Muscle of leg (tissue), 11 donors: Measurements from ENCODE around the gene SPATA18. TPM values are rescaled to one million over a fixed set of nuclear protein-coding genes. Genes with fewer than 3 reads are reported as not detected.

Experiments
- DNase-seq: peaks from one replicate; pipeline ENCODE4 v3.0.0; 2013
- H3K27ac ChIP-seq: one replicate; pipeline ENCODE4 v1.5.1; 2013; ENCODE audit warnings: mild to moderate bottlenecking, low read length, control low read depth
- H3K27me3 ChIP-seq: one replicate; pipeline ENCODE4 v1.6.1; 2013; ENCODE audit warnings: low read length; ENCODE audit not compliant: control insufficient read depth, insufficient read depth
- H3K36me3 ChIP-seq: one replicate; pipeline ENCODE4 v1.6.1; 2013; ENCODE audit warnings: low read length; ENCODE audit not compliant: control insufficient read depth, insufficient read depth
- H3K4me1 ChIP-seq: one replicate; pipeline ENCODE4 v1.6.1; 2013; ENCODE audit warnings: low read length; ENCODE audit not compliant: control insufficient read depth, insufficient read depth
- H3K4me3 ChIP-seq: one replicate; pipeline ENCODE4 v1.5.1; 2013; ENCODE audit warnings: low read length, control low read depth
- H3K9me3 ChIP-seq: replicated peaks from 2 replicates; pipeline ENCODE4 v1.6.1; 2013; ENCODE audit warnings: low read depth, low read length; ENCODE audit not compliant: control insufficient read depth
- WGBS: methylation state at CpG from one replicate; pipeline ENCODE4 v1.1.5; 2013; ENCODE audit warnings: missing lambda C conversion rate; ENCODE audit not compliant: insufficient coverage; 5-methylcytosine and 5-hydroxymethylcytosine counted together
- polyA plus RNA-seq, 8 donors: library from polyadenylated mRNA; unstranded; fragments of 120-200 nt; gene quantifications; one replicate each; pipeline versions ENCODE4 v1.2.1 to v1.2.3, GENCODE V29; 2013; ENCODE audit warnings: inconsistent platforms in 1 of 8, low replicate concordance in 1 of 8; ENCODE audit not compliant: insufficient read length in 8 of 8, insufficient read depth in 1 of 8
- total RNA-seq: library from RNA; stranded (reverse); fragments of 120-200 nt; gene quantifications from one replicate; pipeline ENCODE4 v1.2.4, GENCODE V29; 2013

The SPATA18 gene
- total and polyA plus RNA-seq, 9 donors: 0.97 to 2.7 (median 2.0) TPM

DNA sequence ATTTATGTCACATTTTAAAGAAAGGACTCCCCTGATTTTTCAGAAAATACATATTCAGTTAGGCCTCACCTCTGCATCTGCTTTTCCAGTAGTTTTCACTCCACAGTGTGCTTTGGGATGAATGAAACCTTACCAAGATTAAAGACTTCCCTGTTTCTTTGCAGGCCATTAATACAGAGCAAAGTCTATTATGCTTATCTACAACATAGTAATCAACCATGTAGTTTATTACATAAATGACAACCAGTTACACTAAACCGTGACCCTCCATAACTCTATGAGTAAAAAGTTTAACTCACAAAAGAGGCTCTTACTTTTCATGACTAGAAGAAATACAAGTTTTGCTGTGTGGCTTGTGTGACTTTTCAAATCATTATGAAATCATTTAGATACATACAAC, 33.3 kb upstream of the SPATA18 start:
- H3K27me3 ChIP-seq: no peaks in the 10 kb centered on the region
- no peaks in the 10 kb centered on the region for H3K4me1 ChIP-seq
- H3K36me3 ChIP-seq: peaks cover 17% of the 10 kb centered on the region
- no CpG with 5 or more reads among the region's 1 CpG for WGBS
- no peak overlapping the region for H3K4me3 ChIP-seq
- DNase-seq: no peak
- H3K27ac ChIP-seq: no peak overlapping the region
- H3K9me3 ChIP-seq: no peaks in the 10 kb centered on the region

DNA sequence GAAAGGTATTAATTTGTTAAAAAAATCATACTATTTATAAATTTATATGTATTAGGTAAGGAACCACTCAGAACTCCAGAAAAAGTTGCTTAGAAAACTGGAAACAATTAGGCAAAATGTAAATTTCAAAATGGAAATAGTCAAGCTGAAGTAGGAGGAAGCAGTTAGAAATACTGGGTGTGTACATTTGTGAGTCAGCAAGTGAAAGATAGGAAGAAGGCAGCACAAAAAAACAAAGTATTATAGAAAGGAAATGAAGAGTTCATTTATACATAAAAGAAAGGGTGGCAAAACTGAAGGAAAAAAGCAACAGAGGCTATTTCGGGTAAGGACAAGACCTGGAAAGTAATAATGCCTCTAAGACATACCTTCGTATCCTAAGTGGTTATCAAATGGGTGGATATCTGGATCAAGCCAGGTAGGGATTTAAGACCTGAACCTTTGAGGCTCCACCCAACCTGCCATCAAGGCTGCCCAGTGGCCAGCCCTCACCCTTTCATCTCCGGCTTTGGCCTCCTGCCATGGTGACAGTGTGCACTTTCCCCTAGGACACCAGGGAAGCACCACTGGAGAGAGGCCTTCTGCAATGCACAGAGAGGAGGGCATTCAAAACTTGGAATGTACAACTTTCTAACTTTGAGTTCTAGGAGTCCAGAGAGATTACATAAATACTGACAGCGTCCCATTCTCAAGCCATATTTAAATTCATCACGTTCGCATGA, 31.0 kb upstream of the SPATA18 start, which contains the start of gene LRRC66:
LRRC66 (minus strand) TSS at position 428 of the 722 bp plus-strand sequence. CDS start 2,750 bp downstream, outside the sequence.
- H3K4me3 ChIP-seq: no peak within 1 kb of the TSS
- no peaks in the 10 kb centered on the region for H3K27me3 ChIP-seq
- H3K4me1 ChIP-seq: no peaks in the 10 kb centered on the region
- no peak within 1 kb of the TSS for H3K27ac ChIP-seq
- H3K9me3 ChIP-seq: no peaks in the 10 kb centered on the region
- peaks cover 24% of the 10 kb centered on the region for H3K36me3 ChIP-seq
- no peak for DNase-seq
- WGBS: 100% methylated on average over 2 of the region's 6 CpGs

DNA sequence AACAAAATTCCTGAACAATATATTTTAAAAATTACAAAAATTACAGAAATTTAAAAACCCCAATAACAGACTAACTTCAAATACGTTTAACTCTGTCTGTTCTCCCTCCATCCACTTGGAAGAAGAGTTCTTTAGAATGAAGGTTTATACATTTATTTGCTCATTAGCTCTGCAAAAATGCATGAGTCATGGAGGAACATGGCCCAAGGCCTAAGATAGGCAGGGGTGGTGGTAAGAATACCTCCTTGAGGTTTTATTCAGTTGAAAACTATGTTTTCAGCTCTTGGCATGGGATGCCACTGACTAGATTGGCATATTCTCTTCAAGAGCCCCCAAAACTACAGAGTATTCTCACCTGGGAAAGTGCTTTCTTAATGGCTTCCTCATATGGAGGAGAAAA, 22.1 kb upstream of the SPATA18 start:
- H3K27me3 ChIP-seq: no peaks in the 10 kb centered on the region
- DNase-seq: no peak
- no peak overlapping the region for H3K27ac ChIP-seq
- WGBS: no CpG with 5 or more reads among the region's 1 CpG
- H3K4me1 ChIP-seq: no peaks in the 10 kb centered on the region
- H3K4me3 ChIP-seq: no peak overlapping the region
- H3K9me3 ChIP-seq: no peaks in the 10 kb centered on the region
- peaks cover 36% of the 10 kb centered on the region for H3K36me3 ChIP-seq

DNA sequence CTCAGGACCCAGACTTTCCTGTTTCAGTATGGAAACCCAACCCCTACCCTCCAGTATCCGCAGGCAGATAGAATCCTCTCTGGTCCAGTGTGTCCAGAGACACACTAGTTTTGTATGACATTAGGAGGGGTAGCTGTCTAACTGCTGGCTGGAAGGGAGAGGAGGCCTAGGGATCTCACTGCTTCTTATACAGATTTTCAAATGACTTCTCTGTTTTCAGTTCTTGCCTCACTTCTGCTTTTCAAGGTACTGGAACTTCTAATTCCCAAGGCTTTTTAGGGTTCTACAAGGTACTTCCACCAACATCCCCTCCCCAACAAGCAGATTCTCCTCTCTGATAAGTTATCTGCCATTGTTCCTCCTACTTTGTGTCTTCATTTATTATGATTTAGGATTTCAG, 19.1 kb upstream of the SPATA18 start:
- Histone ChIP-seq H3K36me3 (peaks cover 26% of the 10 kb centered on the region), H3K4me1 (peaks cover 11% of the 10 kb centered on the region), H3K27ac (no peak overlapping the region), H3K27me3 (no peaks in the 10 kb centered on the region), H3K4me3 (no peak overlapping the region), H3K9me3 (no peaks in the 10 kb centered on the region)
- WGBS: no CpG with 5 or more reads among the region's 1 CpG
- DNase-seq: no peak

DNA sequence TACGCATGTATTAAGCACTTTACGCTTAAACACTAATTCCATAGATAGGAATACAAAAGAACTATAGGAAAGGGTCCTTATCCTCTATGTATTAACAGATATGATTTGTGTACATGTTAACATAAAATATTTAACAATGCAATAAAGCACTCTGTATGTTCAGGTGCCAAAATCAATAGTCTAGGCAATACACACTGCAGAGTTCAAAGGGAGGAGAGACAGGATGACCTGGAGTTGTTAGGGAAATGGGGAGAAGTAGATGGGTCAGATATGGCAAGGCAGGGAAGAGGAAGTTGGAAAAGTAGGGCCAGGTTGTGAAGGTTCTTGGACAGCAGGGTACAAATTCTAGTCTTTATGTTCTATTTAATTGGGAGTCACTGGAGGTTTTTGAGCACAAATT, 15.9 kb upstream of the SPATA18 start:
- Histone ChIP-seq H3K4me3 (no peak overlapping the region), H3K9me3 (no peaks in the 10 kb centered on the region), H3K27ac (no peak overlapping the region), H3K27me3 (no peaks in the 10 kb centered on the region), H3K36me3 (peaks cover 20% of the 10 kb centered on the region), H3K4me1 (peaks cover 11% of the 10 kb centered on the region)
- DNase-seq: no peak
- WGBS: no CpG with 5 or more reads among the region's 2 CpGs

DNA sequence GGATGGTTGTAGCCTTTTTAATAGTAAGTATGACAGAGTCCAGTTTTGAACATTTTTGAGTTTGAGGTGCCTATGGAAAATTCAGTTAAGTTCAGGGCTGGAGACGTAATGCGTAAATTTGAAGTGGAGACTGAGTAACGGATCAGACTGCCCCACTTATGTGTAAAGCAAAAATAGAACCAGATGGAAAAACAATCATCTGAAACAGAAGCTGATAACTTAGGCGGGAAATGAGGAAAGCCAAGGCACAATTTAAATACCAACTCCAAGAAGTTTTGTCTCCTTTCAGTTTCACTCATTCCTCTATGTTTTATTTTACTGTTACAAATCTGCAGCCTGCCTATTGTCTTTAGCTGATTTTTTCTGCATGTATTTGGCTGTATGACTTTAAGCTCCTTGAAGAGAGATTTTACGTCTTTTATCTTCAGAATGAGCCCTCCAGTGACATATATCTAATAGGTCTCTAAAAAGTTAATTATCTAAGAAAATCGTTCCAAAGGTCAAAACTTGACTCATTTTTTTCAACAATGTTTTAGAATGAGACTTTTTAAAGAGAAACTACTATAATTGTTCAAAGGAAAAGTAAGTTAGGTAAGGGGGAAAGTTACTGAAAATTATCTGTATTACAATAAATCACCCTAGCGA, 14.1 kb upstream of the SPATA18 start:
- 75% methylated on average over 2 of the region's 7 CpGs for WGBS
- peaks cover 6% of the 10 kb centered on the region for H3K36me3 ChIP-seq
- no peaks in the 10 kb centered on the region for H3K27me3 ChIP-seq
- H3K4me1 ChIP-seq: peaks cover 11% of the 10 kb centered on the region
- H3K27ac ChIP-seq: peak overlapping the region; percentile 86
- no peaks in the 10 kb centered on the region for H3K9me3 ChIP-seq
- DNase-seq: peak; percentile 84
- peak overlapping the region; percentile 56 for H3K4me3 ChIP-seq

DNA sequence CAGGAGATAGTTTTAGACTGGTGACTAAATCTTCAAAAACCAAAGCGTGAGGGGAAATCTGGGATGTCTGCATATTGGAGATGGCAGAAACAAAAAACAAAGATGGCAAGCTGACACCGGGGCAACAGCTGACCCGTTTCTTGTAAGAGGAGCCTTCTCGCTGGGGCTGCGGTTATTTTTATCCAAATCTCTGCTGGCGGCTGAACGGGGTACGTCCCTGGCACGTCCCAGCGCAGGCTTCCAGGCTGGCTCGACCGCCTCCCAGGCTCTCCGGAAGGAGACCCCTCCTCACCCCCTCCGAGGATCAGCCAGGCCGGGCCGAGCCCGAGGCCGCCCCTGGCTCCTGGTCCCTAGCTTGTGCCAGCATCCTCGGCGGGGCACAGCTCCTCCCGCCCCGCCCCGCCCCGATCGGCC, 13.4 kb upstream of the SPATA18 start:
- H3K36me3 ChIP-seq: peaks cover 6% of the 10 kb centered on the region
- WGBS: 1% methylated on average over 25 of the region's 25 CpGs
- H3K4me3 ChIP-seq: peak overlapping the region; percentile 56
- H3K27me3 ChIP-seq: no peaks in the 10 kb centered on the region
- H3K27ac ChIP-seq: peak overlapping the region; percentile 86
- DNase-seq: peak; percentile 85
- H3K4me1 ChIP-seq: peaks cover 11% of the 10 kb centered on the region
- H3K9me3 ChIP-seq: no peaks in the 10 kb centered on the region

DNA sequence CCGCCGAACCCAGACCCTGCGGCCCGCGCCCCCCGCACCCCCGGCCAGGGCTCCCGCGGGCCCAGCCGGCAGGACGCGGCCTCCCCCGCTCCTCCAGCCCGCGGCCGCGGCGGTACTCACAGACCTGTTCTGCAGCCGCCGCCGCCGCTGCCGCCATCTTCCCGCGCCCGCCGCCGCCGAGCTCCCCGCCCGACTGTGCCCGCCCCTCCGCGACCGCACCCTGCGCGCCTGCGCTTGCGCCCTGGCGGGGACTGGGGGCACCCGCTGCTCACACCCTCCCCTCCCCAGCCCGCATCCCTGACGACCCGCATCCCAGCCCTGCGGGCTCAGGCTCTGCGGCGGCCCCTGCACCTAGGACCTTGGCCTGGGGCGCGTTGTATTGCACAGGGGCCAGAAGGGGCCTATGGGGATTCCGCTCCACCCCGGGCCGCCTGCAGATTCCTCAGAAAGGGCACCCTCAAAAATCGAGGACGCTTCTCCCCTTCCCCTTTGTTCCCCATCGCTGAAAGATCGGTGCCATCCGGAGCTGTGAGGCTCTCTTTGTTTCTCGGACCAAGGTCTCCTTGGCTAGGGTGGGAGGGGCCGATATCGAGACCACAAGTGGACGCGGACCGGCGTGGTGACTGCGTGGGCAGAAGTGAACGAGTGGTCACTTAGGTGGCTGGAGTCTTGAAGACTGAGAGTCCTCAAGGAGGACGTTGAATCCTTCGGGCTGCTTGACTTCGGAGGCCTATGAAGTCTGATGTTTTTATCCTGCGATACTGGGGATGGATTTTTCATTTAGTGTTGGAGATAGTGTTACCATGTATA, 12.8 kb upstream of the SPATA18 start, which contains the start of gene SGCB:
SGCB (minus strand) TSS at position 197 of the 810 bp plus-strand sequence; CDS start at position 157, 40 bp downstream.
- H3K9me3 ChIP-seq: no peaks in the 10 kb centered on the region
- H3K4me1 ChIP-seq: peaks cover 11% of the 10 kb centered on the region
- H3K27ac ChIP-seq: peak within 1 kb of the TSS; percentile 92
- peak; percentile 81 for DNase-seq
- peaks cover 5% of the 10 kb centered on the region for H3K36me3 ChIP-seq
- H3K27me3 ChIP-seq: no peaks in the 10 kb centered on the region
- H3K4me3 ChIP-seq: peak within 1 kb of the TSS; percentile 84
- under 1% methylated on average over 57 of the region's 70 CpGs for WGBS

DNA sequence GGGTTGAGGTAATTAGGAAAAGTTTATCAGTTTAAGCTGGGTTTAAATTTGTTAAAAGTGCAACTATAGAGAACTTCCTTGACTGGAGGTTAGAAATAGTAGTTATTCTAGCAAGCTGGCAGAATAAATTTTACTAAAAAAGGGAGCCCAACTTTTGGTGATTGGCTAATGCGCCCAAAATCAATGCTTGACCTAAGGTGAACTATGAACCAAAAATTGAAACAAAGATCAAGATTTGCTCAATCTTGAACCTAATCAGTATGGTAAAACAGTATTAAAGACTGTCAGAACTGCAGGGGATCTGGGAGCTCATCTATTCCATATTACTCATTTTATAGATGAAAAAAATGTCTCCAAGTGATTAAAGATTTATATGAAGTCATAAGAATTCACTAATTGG, 6.1 kb upstream of the SPATA18 start:
- H3K27ac ChIP-seq: no peak overlapping the region
- H3K4me1 ChIP-seq: no peaks in the 10 kb centered on the region
- no peak overlapping the region for H3K4me3 ChIP-seq
- no peaks in the 10 kb centered on the region for H3K36me3 ChIP-seq
- H3K27me3 ChIP-seq: peaks cover 8% of the 10 kb centered on the region
- DNase-seq: no peak
- H3K9me3 ChIP-seq: no peaks in the 10 kb centered on the region
- WGBS: no CpG with 5 or more reads among the region's 1 CpG

DNA sequence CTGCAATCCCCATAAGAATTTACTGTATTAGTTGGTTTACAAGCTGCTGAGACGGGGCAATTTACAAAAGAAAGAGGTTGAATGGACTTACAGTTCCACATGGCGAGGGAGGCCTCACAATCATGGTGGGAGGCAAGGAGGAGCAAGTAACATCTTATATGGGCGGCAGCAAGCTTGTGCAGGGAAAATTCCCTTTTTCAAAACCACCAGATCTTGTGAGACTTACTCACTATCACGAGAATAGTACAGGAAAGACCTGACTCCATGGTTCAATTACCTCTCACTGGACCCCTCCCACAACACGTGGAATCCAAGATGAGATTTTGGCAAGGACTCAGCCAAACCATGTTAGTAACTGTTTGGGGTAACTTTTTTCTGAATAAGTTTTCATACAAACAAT, 1.8 kb upstream of the SPATA18 start:
- peaks cover 28% of the 10 kb centered on the region for H3K27me3 ChIP-seq
- DNase-seq: no peak
- H3K4me1 ChIP-seq: peaks cover 14% of the 10 kb centered on the region
- 40% methylated on average over 1 of the region's 5 CpGs for WGBS
- no peak overlapping the region for H3K27ac ChIP-seq
- H3K9me3 ChIP-seq: peaks cover 2% of the 10 kb centered on the region
- no peaks in the 10 kb centered on the region for H3K36me3 ChIP-seq
- H3K4me3 ChIP-seq: no peak overlapping the region
